NCI-H2081 treated with DMSO at 0.1 percent for 48 hours (cell line): ENCODE results near the gene ISYNA1.

ENCODE experiments used
- DNase-seq: peaks from one replicate; lab custom pipeline; 2025; lab: John Stamatoyannopoulos, UW

ISYNA1 gene

DNA sequence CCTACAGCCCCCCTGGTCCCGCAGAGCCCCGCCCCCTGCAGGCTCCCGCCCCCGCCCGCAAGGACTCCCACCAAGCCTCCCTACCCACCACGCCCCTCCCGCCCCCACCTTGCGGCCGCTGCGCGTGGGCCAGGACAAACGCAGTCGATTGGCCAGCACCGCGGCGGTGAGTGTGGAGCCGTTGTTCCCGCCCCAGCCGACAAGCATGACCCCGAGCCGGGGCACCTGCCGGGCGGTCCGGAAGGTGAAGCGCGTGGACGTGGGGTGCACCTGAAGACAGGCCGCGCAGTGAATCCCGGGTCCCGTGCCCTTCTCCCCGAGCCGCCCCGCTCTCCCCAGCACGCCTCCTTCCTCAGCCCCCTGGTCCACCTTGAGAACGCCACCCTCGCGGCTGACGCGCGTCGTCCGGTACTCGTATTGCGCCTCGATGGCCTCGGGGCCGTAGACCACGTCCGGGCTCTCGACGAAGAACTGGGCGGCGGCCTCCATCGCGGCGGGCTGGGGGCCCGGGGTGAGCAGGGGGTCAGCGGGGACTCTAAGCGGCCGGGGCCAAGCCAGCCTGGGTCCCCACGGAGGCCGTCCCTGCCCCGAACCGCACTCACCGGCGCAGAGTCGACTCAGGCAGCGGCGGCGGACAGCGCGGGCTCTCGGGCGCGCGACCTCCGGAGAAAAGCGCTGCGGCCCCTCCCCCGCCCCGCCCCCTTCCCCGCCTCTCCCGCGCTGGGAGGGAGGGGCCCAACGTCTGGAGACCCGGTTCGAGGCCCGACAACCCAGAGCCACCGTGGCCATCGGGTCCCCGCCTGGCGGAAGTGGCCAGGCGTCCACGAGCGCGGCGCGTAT is at the start of gene ISYNA1:
Gene ISYNA1 (minus strand): TSS at position 643 of the 840 bp plus-strand sequence. CDS start 154 bp downstream, at position 489.
- DNase-seq: no peak

DNA sequence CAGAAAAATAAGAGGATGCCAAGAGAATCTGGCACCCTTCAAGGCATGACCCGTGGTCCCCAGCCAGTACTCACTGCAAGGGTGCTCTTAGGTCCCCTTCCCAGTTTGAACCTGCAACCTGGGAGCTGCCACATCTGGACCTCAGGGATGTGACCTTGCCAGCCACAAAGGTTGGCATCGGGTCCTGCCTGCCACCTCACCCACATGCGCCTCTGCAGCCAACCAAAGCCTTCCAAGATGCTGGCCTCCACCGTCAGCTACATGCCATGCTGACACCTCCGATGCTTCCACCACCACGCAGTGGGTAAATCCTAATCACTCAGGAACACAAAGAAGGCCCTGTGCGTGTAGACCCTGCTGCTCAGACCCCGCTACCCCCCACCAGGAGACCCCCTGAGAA is 48.8 kb upstream of the ISYNA1 start:
- DNase-seq: no peak

DNA sequence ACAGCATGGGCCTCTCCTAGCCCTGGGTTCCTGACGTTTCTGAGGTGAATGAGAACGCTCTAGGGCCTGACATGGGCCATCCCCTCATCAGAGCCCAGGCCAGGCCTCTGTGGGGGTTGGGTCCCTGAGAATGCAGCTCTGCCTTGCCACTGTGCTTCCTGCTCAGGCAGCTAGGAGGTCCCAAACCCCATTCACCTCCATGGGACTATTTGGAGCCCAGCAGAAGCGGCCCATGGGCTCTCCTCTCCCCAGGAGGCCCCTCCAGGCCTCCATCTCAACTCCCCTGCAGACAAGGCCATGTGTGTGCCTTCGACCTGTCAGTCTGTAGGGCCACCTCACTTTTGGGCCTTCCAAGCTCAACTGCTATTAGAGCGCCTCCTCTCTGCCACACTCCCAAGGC is 47.1 kb upstream of the ISYNA1 start:
- no peak for DNase-seq

DNA sequence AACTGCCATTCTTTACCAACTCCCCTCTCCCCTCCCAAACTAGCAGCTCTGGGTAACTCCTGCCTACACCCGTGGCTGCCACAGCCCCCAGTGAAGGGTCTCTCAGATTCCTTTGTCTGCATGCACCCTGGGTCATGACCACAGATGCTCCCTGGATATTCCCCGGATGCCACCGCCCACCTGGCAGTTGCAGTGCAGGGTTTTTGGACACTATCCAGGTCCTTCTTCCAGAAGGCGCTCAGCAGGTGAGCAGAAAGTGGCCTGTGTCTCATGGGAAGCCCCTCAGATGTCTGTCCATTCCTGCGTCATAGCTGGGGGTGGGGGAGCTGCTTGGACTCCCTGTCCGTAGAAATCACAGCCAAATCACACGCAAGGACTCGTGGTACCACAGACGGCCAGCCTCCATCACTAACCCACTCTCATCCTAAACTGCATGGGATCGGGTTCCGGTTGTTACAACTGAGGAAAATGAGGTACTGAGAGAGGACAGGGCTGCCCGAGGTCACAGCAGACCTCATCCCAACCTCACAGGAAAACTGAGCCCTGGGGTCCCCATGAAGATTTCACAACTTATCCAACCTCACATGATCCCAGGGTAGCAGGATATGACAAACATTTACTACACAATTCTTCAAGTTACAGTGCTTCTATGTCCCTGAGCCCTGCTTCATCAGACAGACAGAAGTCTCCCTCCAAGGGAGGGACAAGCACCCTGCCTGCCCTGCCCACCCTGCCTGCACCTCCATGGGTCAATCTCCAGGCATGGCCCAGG is 45.4 kb upstream of the ISYNA1 start:
- DNase-seq: no peak

- DNase-seq: no peak
Measured at GRCh38 chr19:18481505-18482222, 43.7 kb upstream of the ISYNA1 start.

GRCh38 chr19:18480006-18480691 is 42.2 kb upstream of the ISYNA1 start:
- DNase-seq: no peak

GRCh38 chr19:18478545-18479311 is 40.8 kb upstream of the ISYNA1 start:
- no peak for DNase-seq

- DNase-seq: no peak
Measured at GRCh38 chr19:18477974-18478373, 40.0 kb upstream of the ISYNA1 start.

- no peak for DNase-seq
Measured at GRCh38 chr19:18477042-18477779, 39.3 kb upstream of the ISYNA1 start.

GRCh38 chr19:18476507-18477041 is 38.6 kb upstream of the ISYNA1 start:
- no peak for DNase-seq

DNA sequence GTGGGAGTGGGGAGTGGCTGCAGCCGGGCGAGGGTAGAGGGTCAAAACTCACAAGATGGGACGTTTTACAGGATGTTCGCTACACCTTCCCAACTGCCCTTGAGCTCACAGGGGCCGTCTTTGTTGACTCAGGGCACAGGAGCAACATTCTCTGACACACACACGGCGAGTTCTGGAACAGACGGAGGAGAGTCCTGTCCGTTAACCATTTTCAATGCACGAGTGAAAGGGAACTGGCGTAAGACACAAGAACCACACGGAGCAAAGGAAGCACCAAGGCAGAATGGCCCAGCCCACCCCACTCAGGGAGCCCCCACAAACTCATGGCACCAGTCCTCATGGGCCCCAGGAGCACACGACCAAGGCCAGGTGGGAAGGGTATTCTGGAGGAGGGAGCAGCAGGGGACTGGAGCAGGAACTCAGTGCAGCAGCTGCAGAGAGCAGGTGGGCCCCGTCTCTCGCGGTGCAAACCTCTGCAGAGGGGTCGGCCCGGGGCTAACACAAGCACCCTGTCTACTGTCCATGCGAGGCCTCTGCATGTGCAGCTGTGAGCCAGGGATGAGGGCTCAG is 37.9 kb upstream of the ISYNA1 start:
- DNase-seq: no peak

- no peak for DNase-seq
Measured at GRCh38 chr19:18475004-18475453, 37.1 kb upstream of the ISYNA1 start.

DNA sequence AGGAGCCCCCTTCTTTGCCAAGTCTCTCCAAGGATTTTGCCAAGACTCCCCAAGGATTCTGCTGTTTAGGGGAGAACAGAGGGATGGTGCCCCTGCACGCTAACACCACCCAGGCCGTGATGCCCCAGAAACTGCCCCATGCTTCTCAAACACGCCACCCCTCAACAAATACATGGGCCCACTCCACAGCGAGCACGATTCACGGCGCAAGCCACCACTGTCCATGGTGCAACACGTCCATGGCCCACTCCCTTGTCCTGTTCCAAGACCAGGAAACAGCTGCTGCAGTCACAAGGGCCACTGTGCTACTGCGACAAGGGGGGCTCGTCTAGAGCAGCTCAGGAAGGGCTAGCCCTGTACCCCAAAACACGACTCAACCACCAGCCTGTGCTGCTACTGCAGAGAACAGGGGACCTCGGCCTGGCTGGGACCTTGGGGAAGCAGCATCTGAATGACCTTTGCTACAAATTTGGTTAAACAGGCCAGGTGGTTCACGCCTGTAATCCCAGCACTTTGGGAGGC is 36.5 kb upstream of the ISYNA1 start:
- no peak for DNase-seq

DNA sequence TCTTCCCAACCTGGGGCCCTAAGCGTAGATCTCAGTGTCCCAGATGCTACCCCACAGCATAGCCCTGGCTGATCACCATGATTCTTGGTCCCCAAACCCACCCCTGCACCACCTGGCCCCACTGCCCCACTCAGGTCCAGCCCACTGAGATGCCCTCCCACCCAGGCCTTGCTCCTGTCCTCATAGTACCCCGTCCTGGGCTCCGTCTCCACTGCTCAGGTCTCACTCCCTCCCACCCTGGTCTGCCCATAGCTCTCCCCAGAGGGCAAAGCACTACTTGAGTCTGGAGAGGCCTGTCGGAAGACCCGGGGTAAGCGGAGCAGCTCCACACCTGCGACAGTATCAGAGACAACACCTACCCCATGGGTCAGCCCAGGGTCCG is 35.8 kb upstream of the ISYNA1 start:
- DNase-seq: no peak

DNA sequence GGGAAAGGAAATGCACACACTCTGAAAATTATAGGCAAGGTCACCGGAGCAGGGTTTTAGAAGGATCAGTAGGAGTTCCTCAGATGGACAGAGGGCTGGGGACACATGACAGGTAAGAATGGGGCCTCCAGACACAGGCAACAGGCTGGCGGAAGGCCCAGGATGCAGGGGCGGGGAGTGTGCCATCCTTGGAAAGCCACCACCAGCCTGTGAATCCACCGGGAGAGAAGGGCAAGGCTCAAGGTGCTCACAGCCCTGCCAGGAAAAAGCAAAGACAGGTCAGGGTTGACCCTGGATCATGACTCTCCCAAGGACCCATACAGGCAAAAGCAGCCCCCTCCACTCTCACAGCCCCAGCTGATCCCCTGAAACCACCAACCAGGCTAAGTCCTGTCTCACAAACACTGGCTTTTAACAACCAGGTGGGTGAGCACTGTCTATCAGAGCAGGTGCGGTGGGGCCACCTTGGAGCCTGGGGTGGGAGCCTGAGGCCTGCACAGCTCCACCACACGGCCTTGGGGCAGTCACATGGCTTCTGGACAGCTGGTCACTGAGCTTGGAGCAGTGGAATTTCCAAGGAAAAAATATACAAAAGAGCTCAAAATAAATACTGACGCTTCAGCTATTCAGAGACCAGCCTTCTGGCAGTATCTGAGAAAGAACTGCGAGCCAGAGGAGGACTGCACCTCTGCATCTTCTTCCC is 35.2 kb upstream of the ISYNA1 start:
- DNase-seq: no peak

DNA sequence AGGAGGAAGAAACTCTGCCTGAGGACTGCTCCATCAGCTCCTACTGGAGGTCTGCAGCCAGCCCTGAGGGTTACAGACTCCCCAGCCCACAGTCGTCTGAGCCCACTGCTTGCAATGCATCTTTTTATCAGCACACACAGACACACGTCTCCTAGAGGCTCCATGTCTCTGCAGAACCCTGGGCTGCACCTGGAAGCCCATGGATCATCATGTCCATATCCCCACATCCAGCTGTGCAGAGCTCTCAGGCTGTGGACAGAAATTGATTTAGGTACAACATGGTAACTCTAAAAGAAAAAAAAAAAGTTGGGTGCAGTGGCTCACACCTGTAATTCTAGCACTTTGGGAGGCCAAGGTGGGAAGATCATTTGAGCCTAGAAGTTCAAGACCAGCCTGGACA is 32.9 kb upstream of the ISYNA1 start:
- no peak for DNase-seq

GRCh38 chr19:18469069-18469846 is 31.3 kb upstream of the ISYNA1 start:
- no peak for DNase-seq

GRCh38 chr19:18468517-18468916 is 30.6 kb upstream of the ISYNA1 start:
- no peak for DNase-seq
